ENCODE data around the gene CARD14. TPM values are rescaled to one million over a fixed set of nuclear protein-coding genes. Genes with fewer than 3 reads are reported as not detected.

The CARD14 gene
- total RNA-seq, 1 donor from 2014 or later, result not detected

GRCh38 chr17:80190716-80191115, 20.9 kb downstream of the CARD14 start:
- no peak for ATAC-seq (ENCODE audit: low read depth)
- intact Hi-C loops (cut with micrococcal nuclease), result loop anchor here (10.0 kb wide), 1 partner anchor 104 kb away; no protein-coding TSS in a partner anchor
- no peak overlapping the region for H3K27ac Mint-ChIP-seq
- no peaks in the 10 kb centered on the region for H3K9me3 Mint-ChIP-seq
- no peak for DNase-seq
- no peaks in the 10 kb centered on the region for H3K36me3 Mint-ChIP-seq (ENCODE audit: low read depth)
- H3K4me1 Mint-ChIP-seq, result no peaks in the 10 kb centered on the region
- ChIA-PET POLR2A (no interaction called here), CTCF (no interaction called here)
- H3K27me3 Mint-ChIP-seq, result peaks cover 7% of the 10 kb centered on the region
- H3K4me3 Mint-ChIP-seq, result no peak overlapping the region
- TF ChIP-seq CTCF (IDR thresholded peaks at IDR 0.05), result no peak

GRCh38 chr17:80191192-80191591, 21.4 kb downstream of the CARD14 start:
- CTCF ChIA-PET, result no interaction called here
- H3K9me3 Mint-ChIP-seq, result no peaks in the 10 kb centered on the region

DNA sequence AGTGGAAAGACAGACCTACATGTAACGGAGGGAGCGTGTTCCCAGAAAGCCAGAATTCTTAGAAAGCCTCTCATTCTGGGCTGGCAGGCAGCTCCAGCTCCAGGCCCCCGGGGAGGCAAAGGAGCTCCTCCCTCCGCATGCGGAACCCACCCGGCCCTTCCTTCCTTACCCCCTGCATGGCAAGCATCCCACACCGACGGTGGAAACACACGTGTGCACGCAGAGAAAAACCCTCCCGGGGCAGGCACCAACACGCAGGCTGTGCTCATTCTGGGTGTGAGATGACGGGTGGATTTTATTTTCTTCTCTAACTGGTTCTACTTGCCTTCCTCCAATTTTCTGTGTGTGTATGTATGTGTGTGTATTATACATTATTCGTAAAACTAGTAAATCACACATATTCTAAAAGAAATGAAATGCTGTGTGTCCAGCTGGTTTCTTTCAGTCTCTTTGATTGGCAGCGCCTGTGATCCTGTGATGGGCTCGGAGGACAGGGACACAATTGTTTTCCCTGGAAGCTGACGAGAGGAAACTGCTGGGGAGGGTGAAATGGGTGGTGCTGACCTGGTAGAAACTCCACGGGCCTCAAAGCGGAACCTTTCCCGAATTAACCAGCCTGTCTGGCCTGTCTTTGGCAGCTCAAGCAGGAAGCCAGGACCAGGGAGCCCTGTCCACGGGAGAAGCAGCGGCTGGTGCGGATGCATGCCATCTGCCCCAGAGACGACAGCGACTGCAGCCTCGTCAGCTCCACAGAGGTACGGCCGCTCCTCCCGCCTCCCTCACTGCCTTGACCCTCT, 22.2 kb downstream of the CARD14 start:
- DNase-seq, result no peak
- H3K36me3 Mint-ChIP-seq (ENCODE audit: low read depth), result no peaks in the 10 kb centered on the region
- H3K27me3 Mint-ChIP-seq, result peaks cover 7% of the 10 kb centered on the region
- H3K4me1 Mint-ChIP-seq, result no peaks in the 10 kb centered on the region
- no peak for TF ChIP-seq CTCF (IDR thresholded peaks at IDR 0.05)
- intact Hi-C loops (cut with micrococcal nuclease), result loop anchor here (10.0 kb wide), 1 partner anchor 103 kb away; no protein-coding TSS in a partner anchor
- ChIA-PET CTCF (no interaction called here), POLR2A (no interaction called here)
- no peak overlapping the region for H3K27ac Mint-ChIP-seq
- no peaks in the 10 kb centered on the region for H3K9me3 Mint-ChIP-seq
- ATAC-seq (ENCODE audit: low read depth), result no peak
- no peak overlapping the region for H3K4me3 Mint-ChIP-seq

More at GRCh38 chr17:80191192-80191591, 21.4 kb downstream of the CARD14 start:
- H3K4me3 Mint-ChIP-seq, result no peak overlapping the region
- no peaks in the 10 kb centered on the region for H3K4me1 Mint-ChIP-seq
- DNase-seq (no peak), ATAC-seq (ENCODE audit: low read depth) (no peak)
- H3K36me3 Mint-ChIP-seq (ENCODE audit: low read depth), result no peaks in the 10 kb centered on the region
- intact Hi-C loops (cut with micrococcal nuclease), result loop anchor here (10.0 kb wide), 1 partner anchor 104 kb away; no protein-coding TSS in a partner anchor
- no peak overlapping the region for H3K27ac Mint-ChIP-seq
- no peak for TF ChIP-seq CTCF (IDR thresholded peaks at IDR 0.05)
- POLR2A ChIA-PET, result no interaction called here
- H3K27me3 Mint-ChIP-seq, result peaks cover 7% of the 10 kb centered on the region

DNA sequence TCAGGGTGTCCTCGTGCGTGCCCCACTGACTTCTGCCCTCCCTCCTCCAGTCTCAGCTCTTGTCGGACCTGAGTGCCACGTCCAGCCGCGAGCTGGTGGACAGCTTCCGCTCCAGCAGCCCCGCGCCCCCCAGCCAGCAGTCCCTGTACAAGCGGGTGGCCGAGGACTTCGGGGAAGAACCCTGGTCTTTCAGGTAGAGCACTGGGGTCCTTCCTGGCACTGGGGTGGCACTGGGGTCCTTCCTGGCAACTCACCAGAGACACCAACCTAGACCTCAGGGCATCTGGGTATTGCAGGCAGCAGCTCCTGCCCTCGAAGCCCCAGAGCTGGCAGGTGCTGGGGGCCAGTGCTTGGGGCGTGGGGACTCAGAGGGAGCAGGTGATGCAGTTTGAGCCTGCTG, 25.3 kb downstream of the CARD14 start:
- intact Hi-C loops (cut with micrococcal nuclease), result loop anchor here (5.0 to 10.0 kb wide), 3 partner anchors 100 to 787 kb away; no protein-coding TSS in a partner anchor
- ATAC-seq (ENCODE audit: low read depth) (no peak), DNase-seq (no peak)
- no peak overlapping the region for H3K4me3 Mint-ChIP-seq
- no peaks in the 10 kb centered on the region for H3K4me1 Mint-ChIP-seq
- H3K27me3 Mint-ChIP-seq, result peaks cover 5% of the 10 kb centered on the region
- POLR2A ChIA-PET, result interaction anchor here (1.8 kb wide), 1 partner anchor 69 kb away, joined by 4 read pairs; no protein-coding TSS in a partner anchor
- H3K36me3 Mint-ChIP-seq (ENCODE audit: low read depth), result no peaks in the 10 kb centered on the region
- H3K27ac Mint-ChIP-seq, result no peak overlapping the region
- H3K9me3 Mint-ChIP-seq, result no peaks in the 10 kb centered on the region
- CTCF ChIA-PET, result interaction anchor here (0.9 to 3.3 kb wide), 6 partner anchors 16 to 155 kb away, joined by 3 to 37 read pairs (median 4); partner anchors contain the start of genes SGSH and SLC26A11
- TF ChIP-seq CTCF (IDR thresholded peaks at IDR 0.05), result no peak

Measured in activated B cell treated with CpG ODN at 0.5 μM for 24 hours (primary cell).